Inflammatory macrophage (primary cell): ENCODE data around the gene RUFY2.
A peak's percentile ranks its signal among the peaks of the same experiment; 100 is the strongest.

ENCODE experiments used
- DNase-seq, 2 donors: peaks; one replicate each; pipeline ENCODE4 v3.0.0-alpha.2; 2020 to 2022

The RUFY2 gene

GRCh38 chr10:68364101-68364886, 42.8 kb downstream of the RUFY2 start:
- no peak for DNase-seq

- DNase-seq = no peak
These were observed 44.5 kb downstream of the RUFY2 start for GRCh38 chr10:68362590-68362989.

GRCh38 chr10:68359189-68359588, 47.9 kb downstream of the RUFY2 start:
- no peak for DNase-seq

GRCh38 chr10:68353537-68353936, 53.5 kb downstream of the RUFY2 start:
- no peak for DNase-seq

GRCh38 chr10:68348265-68348741, 58.8 kb downstream of the RUFY2 start:
- DNase-seq = peak; percentile 33 to 43

GRCh38 chr10:68346774-68347173, 60.3 kb downstream of the RUFY2 start:
- DNase-seq = no peak

GRCh38 chr10:68345621-68346020, 61.5 kb downstream of the RUFY2 start:
- DNase-seq = no peak

- DNase-seq = no peak
These were observed 64.1 kb downstream of the RUFY2 start for GRCh38 chr10:68342909-68343516.

- no peak for DNase-seq
These were observed 66.6 kb downstream of the RUFY2 start for GRCh38 chr10:68340358-68341080.

GRCh38 chr10:68336754-68337351, 70.2 kb downstream of the RUFY2 start:
- no peak for DNase-seq

- no peak for DNase-seq
These were observed 72.2 kb downstream of the RUFY2 start for GRCh38 chr10:68334672-68335467.

GRCh38 chr10:68333440-68334431, 73.3 kb downstream of the RUFY2 start:
- DNase-seq = no peak

GRCh38 chr10:68333058-68333395, 74.0 kb downstream of the RUFY2 start:
- DNase-seq = no peak

- DNase-seq = peak; percentile 60 to 69
These were observed 74.6 kb downstream of the RUFY2 start, which contains the start of gene PBLD for GRCh38 chr10:68332259-68333057. Gene PBLD (minus strand): TSS chr10:68332928. CDS start chr10:68306844, 26,084 bp downstream.

GRCh38 chr10:68331455-68332258, 75.4 kb downstream of the RUFY2 start, which contains the start of gene HNRNPH3:
Gene HNRNPH3 (plus strand): TSS chr10:68332064. CDS start chr10:68337222, 5,158 bp downstream.
- peak; percentile 98 to 99 for DNase-seq

- peak in 1 of 2 donors; percentile 4 for DNase-seq
These were observed 76.1 kb downstream of the RUFY2 start for GRCh38 chr10:68330852-68331454.

- no peak for DNase-seq
These were observed 77.6 kb downstream of the RUFY2 start for GRCh38 chr10:68329506-68329861.
